Spinal cord (tissue), 10 donors: ENCODE measurements around the gene CTBS. TPM values are rescaled to one million over a fixed set of nuclear protein-coding genes. Genes with fewer than 3 reads are reported as not detected.
"Not testable (repeated sequence)": the region's sequence is repeated elsewhere in the genome, so short reads cannot be mapped to it uniquely, and the experiment has no call there.

ENCODE experiments used
- DNase-seq, 6 donors: peaks; one replicate each; pipeline versions ENCODE4 v3.0.0 to v3.0.0-alpha.2; 2013 to 2015; ENCODE audit warnings: low spot score in 6 of 6, low read depth in 4 of 6
- H3K27ac ChIP-seq: one replicate; pipeline ENCODE4 v1.5.1; 2013; ENCODE audit warnings: low read depth, low read length, control low read depth
- H3K27me3 ChIP-seq: one replicate; pipeline ENCODE4 v1.6.1; 2013; ENCODE audit warnings: low read length; ENCODE audit not compliant: control insufficient read depth, insufficient read depth
- H3K36me3 ChIP-seq: one replicate; pipeline ENCODE4 v1.6.1; 2013; ENCODE audit warnings: low read length; ENCODE audit not compliant: control insufficient read depth, insufficient read depth
- H3K4me1 ChIP-seq: one replicate; pipeline ENCODE4 v1.6.1; 2013; ENCODE audit warnings: low read length; ENCODE audit not compliant: control insufficient read depth, insufficient read depth
- H3K4me3 ChIP-seq: one replicate; pipeline ENCODE4 v1.5.1; 2013; ENCODE audit warnings: low read depth, low read length, control low read depth
- H3K9me3 ChIP-seq: one replicate; pipeline ENCODE4 v1.6.1; 2013; ENCODE audit warnings: low read length; ENCODE audit not compliant: control insufficient read depth, insufficient read depth
- WGBS: methylation state at CpG from one replicate; pipeline ENCODE4 v1.1.5; 2013; ENCODE audit warnings: missing lambda C conversion rate; ENCODE audit not compliant: insufficient coverage; 5-methylcytosine and 5-hydroxymethylcytosine counted together
- polyA plus RNA-seq, 2 donors: library from polyadenylated mRNA; unstranded; fragments of 120-200 nt; gene quantifications; one replicate each; pipeline ENCODE4 v1.2.1, GENCODE V29; 2013; ENCODE audit not compliant: insufficient read length in 2 of 2
- total RNA-seq, 2 donors: library from RNA; depleted of rRNA in 1 of 2; stranded (reverse); fragments of 120-200 nt in 1 of 2; fragments of >200 nt in 1 of 2; gene quantifications; one replicate each; pipeline versions ENCODE4 v1.2.3 to v1.2.4, GENCODE V29; 2013 to 2014
- donor health status: healthy.

Gene CTBS
- total and polyA plus RNA-seq, 4 donors, result 4.8 to 10.2 (median 6.9) TPM

- not testable (repeated sequence) for H3K4me1 ChIP-seq, H3K36me3 ChIP-seq, H3K9me3 ChIP-seq, H3K4me3 ChIP-seq, H3K27me3 ChIP-seq, DNase-seq, H3K27ac ChIP-seq
- WGBS, result 100% methylated on average over 1 of the region's 2 CpGs
Measured at GRCh38 chr1:84594959-84595358, 20.7 kb upstream of the CTBS start.

- H3K9me3 ChIP-seq, result no peaks in the 10 kb centered on the region
- H3K27ac ChIP-seq, result no peak overlapping the region
- peaks cover 3% of the 10 kb centered on the region for H3K4me1 ChIP-seq
- no peak overlapping the region for H3K4me3 ChIP-seq
- 89% methylated on average over 2 of the region's 3 CpGs for WGBS
- no peaks in the 10 kb centered on the region for H3K36me3 ChIP-seq
- DNase-seq, result no peak
- no peaks in the 10 kb centered on the region for H3K27me3 ChIP-seq
Measured at GRCh38 chr1:84587099-84587498, 12.9 kb upstream of the CTBS start.

DNA sequence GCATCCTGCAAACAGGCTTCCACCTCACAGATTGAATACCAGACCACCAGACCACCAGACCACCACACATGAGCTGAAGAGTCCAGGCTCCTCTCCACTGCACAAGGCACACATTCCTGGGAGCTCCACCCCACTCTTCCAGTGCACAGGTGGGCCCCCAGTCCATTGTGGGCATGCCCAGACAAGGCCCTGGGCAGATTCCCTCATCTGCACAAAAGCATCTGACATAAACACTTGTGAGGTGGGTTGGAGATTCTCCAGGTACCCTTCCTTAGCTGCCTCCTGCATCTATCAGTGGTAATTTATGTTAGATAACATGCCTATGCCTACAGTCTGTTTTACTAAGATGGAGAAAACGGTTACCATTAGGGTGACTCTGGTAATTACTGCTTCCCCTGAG is 11.6 kb upstream of the CTBS start:
- H3K36me3 ChIP-seq, result no peaks in the 10 kb centered on the region
- DNase-seq, result no peak
- no peak overlapping the region for H3K4me3 ChIP-seq
- no peaks in the 10 kb centered on the region for H3K27me3 ChIP-seq
- 100% methylated on average over 1 of the region's 1 CpG for whole genome bisulfite sequencing
- H3K9me3 ChIP-seq, result no peaks in the 10 kb centered on the region
- H3K4me1 ChIP-seq, result peaks cover 3% of the 10 kb centered on the region
- no peak overlapping the region for H3K27ac ChIP-seq

DNA sequence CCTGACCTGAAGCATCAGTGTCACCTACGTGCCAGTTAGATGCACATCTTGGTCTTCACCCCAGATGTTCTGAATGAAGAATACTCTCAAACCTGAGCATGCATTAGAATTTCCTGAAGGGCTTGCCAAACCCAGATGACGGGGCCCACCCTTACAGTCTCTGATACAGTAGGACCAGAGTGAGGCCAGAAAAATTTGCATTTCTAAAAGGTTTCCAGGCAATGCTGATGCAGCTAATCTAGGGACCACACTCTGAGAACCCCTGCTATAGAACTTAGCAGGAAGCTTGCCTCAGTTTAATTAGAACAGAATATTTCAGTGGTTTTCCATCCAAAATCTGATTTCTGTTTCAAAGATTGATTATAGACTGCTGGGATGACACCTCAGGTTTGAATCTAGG is 9.9 kb upstream of the CTBS start:
- H3K36me3 ChIP-seq, result no peaks in the 10 kb centered on the region
- H3K9me3 ChIP-seq, result no peaks in the 10 kb centered on the region
- no peak for DNase-seq
- H3K4me3 ChIP-seq, result no peak overlapping the region
- H3K4me1 ChIP-seq, result peaks cover 3% of the 10 kb centered on the region
- no peaks in the 10 kb centered on the region for H3K27me3 ChIP-seq
- H3K27ac ChIP-seq, result no peak overlapping the region
- 78% methylated on average over 2 of the region's 2 CpGs for WGBS

GRCh38 chr1:84583648-84584047 is 9.4 kb upstream of the CTBS start:
- peak in 1 of 6 donors; percentile 30 for DNase-seq

GRCh38 chr1:84582802-84583587 is 8.8 kb upstream of the CTBS start:
- no peaks in the 10 kb centered on the region for H3K27me3 ChIP-seq
- H3K36me3 ChIP-seq, result no peaks in the 10 kb centered on the region
- no peak overlapping the region for H3K27ac ChIP-seq
- peaks cover 3% of the 10 kb centered on the region for H3K4me1 ChIP-seq
- WGBS, result 63% methylated on average over 2 of the region's 7 CpGs
- no peak overlapping the region for H3K4me3 ChIP-seq
- peak in 2 of 6 donors; percentile 6 to 77 for DNase-seq
- H3K9me3 ChIP-seq, result no peaks in the 10 kb centered on the region

More at GRCh38 chr1:84583648-84584047, 9.4 kb upstream of the CTBS start:
- Histone ChIP-seq H3K27ac (no peak overlapping the region), H3K9me3 (no peaks in the 10 kb centered on the region), H3K36me3 (no peaks in the 10 kb centered on the region), H3K27me3 (no peaks in the 10 kb centered on the region), H3K4me3 (no peak overlapping the region), H3K4me1 (peaks cover 3% of the 10 kb centered on the region)
- 65% methylated on average over 10 of the region's 10 CpGs for WGBS

DNA sequence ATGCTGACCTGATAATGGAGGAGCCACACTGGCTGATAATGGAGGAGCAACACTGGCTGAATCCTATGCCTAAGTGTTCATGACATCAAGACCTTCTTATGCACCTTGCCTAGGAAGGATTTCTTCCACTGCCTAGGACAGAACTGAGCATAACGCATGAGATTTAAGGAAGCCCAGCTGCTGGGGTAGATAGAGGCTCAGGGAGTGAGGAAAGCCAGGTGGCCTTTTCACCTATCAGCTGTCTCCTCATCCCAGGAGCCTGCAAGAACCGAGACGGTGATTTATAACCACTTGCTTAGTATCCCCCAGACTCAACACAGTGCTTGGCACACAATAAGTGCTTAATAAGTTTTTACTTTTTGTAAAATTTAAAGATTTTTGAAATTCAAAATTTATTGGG is 7.4 kb upstream of the CTBS start:
- no peak overlapping the region for H3K27ac ChIP-seq
- H3K9me3 ChIP-seq, result no peaks in the 10 kb centered on the region
- H3K4me3 ChIP-seq, result no peak overlapping the region
- peaks cover 3% of the 10 kb centered on the region for H3K4me1 ChIP-seq
- no CpG with 5 or more reads among the region's 3 CpGs for WGBS
- DNase-seq, result no peak
- H3K27me3 ChIP-seq, result no peaks in the 10 kb centered on the region
- H3K36me3 ChIP-seq, result no peaks in the 10 kb centered on the region

- H3K27ac ChIP-seq, result no peak overlapping the region
- WGBS, result 83% methylated on average over 1 of the region's 7 CpGs
Measured at GRCh38 chr1:84574936-84575335, 696 bp upstream of the CTBS start.

GRCh38 chr1:84573481-84573966 is 716 bp downstream of the CTBS start:
- Histone ChIP-seq H3K27me3 (no peaks in the 10 kb centered on the region), H3K4me3 (peak overlapping the region; percentile 64), H3K27ac (peak overlapping the region; percentile 69), H3K36me3 (no peaks in the 10 kb centered on the region), H3K9me3 (no peaks in the 10 kb centered on the region), H3K4me1 (no peaks in the 10 kb centered on the region)
- DNase-seq, result no peak
- 0% methylated on average over 1 of the region's 5 CpGs for WGBS

More at GRCh38 chr1:84574936-84575335, 696 bp upstream of the CTBS start:
- Histone ChIP-seq H3K36me3 (no peaks in the 10 kb centered on the region), H3K4me3 (peak overlapping the region; percentile 64), H3K4me1 (no peaks in the 10 kb centered on the region), H3K9me3 (no peaks in the 10 kb centered on the region), H3K27me3 (no peaks in the 10 kb centered on the region)
- DNase-seq, result no peak

- H3K27ac ChIP-seq, result no peak overlapping the region
- WGBS, result 92% methylated on average over 2 of the region's 2 CpGs
Measured at GRCh38 chr1:84571150-84571535, 3.1 kb downstream of the CTBS start.

More at GRCh38 chr1:84571150-84571535, 3.1 kb downstream of the CTBS start:
- DNase-seq, result no peak
- no peaks in the 10 kb centered on the region for H3K36me3 ChIP-seq
- no peak overlapping the region for H3K4me3 ChIP-seq
- H3K4me1 ChIP-seq, result no peaks in the 10 kb centered on the region
- H3K27me3 ChIP-seq, result no peaks in the 10 kb centered on the region
- H3K9me3 ChIP-seq, result no peaks in the 10 kb centered on the region
